Muscle of back (tissue), 11 donors: ENCODE results near the gene PEMT. TPM values are rescaled to one million over a fixed set of nuclear protein-coding genes. Genes with fewer than 3 reads are reported as not detected.
"Not testable (repeated sequence)": the region's sequence is repeated elsewhere in the genome, so short reads cannot be mapped to it uniquely, and the experiment has no call there.

Source experiments
- DNase-seq, 3 donors: peaks; one replicate each; pipeline versions ENCODE4 v3.0.0 to v3.0.0-alpha.2; 2013
- polyA plus RNA-seq, 10 donors: library from polyadenylated mRNA; unstranded; fragments of 120-200 nt; gene quantifications; one replicate each; pipeline ENCODE4 v1.2.1, GENCODE V29; 2013; ENCODE audit not compliant: insufficient read length in 10 of 10

PEMT gene
- polyA plus RNA-seq, 10 donors = 17.6 to 24.8 (median 22.5) TPM

- no peak for DNase-seq
These were observed 99.9 kb downstream of the PEMT start for GRCh38 chr17:17491546-17491988.

DNA sequence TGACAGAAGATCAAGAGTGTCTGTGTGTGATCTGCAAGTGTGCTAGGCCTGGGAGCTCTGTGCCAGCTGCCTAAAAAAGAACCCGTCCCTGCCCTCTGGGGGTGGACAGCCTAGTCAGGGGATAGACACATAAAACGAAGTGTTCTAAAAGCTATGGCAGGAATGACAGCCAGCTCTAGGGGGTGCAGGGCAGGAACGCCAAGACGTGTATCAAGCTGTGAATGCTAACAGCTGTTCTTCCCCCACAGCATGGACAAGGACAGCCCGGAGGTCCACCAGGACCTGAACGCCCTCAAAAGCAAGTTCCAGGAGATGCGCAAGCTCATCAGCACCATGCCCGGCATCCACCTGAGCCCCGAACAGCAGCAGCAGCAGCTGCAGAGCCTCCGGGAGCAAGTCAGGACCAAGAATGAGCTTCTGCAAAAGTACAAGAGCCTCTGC, 100.5 kb downstream of the PEMT start:
- DNase-seq = no peak

DNA sequence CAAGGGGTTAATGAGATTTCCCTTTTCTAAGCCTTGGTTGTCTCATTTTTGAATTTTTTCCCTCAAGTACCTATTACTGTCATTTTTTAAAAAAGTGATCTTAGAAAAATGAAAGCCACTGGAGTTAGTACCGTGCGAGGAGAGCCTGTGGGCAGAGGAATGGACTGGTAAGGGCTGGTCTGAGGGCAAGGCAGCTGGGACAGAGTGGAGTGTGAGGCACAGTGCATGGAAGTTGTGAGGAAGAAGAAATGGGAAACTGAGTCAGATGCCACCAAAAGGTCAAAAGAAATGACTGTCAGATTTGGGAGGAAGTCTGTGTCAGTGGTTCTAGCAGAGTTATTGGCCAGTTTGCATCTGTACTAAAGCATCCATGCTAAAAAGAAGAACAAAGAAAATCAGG, 103.5 kb downstream of the PEMT start:
- DNase-seq = no peak

DNA sequence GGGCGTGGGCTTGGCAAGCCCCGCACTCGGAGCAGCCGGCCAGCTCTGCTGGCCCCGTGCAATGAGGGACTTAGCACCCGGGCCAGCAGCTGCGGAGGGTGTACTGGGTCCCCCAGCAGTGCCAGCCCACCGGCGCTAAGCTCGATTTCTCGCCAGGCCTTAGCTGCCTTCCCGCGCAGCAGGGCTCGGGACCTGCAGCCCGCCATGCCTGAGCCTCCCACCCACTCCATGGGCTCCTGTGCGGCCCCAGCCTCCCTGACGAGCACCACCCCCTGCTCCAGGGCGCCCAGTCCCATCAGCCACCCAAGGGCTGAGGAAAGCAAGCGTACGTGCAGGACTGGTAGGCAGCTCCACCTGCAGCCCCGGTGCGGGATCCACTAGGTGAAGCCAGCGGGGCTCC, 105.1 kb downstream of the PEMT start:
- not testable (repeated sequence) for DNase-seq

DNA sequence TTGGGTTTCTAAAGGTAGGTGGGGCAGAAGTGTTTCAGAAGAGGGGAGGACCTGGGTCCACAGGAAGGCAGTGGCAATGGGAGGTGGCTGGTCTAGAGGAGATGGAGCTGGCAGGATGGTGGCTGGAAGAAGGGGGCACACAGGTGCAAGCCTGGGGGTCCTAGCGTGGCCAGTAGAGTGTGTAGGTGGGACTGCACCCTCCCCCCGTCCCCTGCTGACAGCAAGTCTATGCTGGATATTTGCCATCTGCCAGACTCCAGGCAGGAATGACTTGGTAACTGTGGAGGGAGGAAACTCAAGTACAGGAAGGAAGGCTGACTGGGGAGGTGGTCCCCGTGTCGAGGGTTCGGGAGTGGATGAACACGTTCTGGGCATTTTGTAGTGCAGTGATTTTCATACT, 106.1 kb downstream of the PEMT start:
- no peak for DNase-seq

DNA sequence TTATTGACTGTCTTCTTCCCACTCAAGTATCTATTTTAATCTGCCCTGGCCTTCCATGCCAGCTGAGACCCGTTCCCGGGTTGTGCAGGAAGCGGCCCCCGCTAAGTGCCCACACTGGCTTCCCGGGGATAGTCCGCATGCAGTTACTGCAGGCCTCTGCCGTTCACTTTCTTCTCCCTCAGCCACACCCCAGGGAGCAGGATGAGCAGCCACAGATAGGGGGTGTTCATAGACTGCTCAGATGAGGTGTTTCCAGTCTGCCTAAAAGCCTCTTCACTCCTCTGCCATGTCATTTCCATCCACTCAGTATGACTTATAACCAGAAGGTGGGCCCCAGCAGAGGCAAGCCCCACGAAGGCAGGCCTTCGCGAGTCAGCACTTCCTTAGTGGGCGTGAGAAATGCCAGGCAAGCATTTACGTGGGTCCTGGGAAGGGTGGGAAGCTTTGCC, 107.0 kb downstream of the PEMT start:
- no peak for DNase-seq

GRCh38 chr17:17481860-17482259, 109.6 kb downstream of the PEMT start:
- no peak for DNase-seq

DNA sequence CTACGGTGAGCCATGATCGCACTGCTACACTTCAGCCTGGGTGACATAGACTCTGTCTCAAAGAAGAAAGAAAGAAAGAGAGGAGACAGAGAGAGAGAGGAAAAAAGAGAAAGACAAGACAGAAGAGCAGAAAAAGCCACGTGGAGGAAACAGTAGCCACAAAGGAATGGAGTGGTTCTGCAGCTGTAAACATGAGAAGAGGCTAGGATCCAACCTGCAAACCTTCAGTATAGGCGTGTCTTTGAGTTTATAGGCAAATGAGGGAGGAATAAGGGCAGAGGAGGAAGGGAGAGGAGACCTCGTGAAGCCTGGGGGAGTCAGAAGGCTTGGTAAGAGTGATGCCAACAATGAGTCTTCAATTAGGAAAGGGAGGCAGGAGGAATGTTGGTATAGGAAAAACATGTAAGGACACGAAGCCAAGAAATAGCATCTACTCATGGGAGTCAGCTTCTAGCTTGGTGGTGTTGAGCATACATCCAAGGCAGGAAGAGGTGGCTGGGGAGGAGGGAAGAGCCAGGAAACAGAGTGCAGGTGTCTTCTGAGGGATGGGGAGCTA, 110.8 kb downstream of the PEMT start:
- DNase-seq = no peak

DNA sequence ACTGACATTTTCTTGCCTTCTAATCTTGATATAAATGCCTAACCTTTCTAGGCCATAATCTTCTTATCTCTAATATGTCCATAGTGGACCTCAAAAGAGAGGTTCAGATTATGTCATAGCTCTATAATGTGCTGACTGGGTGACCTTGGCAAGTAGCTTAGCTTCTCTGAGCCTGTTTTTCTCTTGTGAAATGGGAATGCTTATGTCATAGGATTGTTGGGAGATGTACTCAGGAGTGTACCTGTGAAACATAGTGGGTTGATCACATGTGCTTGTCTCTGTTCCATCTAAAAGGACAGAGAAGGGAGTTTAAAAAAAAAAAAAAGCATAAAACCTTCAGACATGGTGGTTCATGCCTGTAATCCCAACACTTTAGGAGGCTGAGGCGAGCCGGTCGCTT, 112.3 kb downstream of the PEMT start:
- no peak for DNase-seq

- peak; percentile 92 to 97 (median 97) for DNase-seq
These were observed 114.5 kb downstream of the PEMT start, which contains the start of gene MED9 for GRCh38 chr17:17476865-17477467. MED9 (plus strand) TSS chr17:17477000; CDS start chr17:17477042, 42 bp downstream.

DNA sequence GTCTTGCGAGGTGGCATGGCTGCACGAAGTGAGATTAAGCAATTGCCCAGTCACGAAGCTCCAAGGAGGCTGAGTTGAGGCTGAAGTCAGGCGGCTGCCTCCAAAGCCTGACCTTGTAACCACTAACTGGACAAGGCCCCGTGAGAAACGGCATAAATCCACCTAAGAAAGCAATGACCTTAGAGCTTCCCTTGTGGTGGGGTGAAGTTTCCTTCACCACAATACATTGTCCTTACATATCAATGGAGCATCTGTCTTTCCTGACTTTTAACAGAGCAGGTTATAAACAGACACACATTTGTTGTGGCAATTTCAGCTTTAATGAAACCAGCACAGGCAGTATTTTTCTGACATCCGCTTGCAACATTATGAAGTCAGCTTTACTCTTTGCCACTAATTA, 117.2 kb downstream of the PEMT start:
- DNase-seq = no peak

DNA sequence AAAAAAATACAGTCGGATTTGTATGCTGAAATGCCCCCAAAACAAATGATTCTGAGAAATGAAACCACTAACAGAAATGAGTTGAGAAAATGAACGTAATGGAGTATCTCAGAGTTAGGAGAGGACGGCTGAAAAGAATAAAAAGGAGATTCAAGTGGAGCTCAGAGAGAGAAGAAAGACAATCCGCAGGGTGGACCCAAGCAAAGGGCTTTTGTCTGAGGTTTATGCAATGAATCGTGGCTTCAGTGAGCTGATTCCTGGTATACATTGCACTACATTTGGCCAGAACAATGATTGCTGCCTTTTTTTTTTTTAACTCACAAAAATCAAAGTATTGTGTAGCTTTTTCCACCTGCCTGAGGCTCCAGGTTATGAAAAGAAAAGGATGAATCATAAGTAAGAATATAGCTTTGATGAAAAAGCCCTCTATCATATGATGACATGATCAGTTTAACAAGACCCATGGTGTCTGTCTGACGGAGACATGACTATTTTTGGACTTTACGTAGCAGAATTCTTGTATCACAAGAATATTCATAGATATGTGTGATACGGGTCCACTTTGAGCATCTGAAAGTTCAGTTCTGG, 119.1 kb downstream of the PEMT start:
- DNase-seq = no peak

- DNase-seq = no peak
These were observed 121.5 kb downstream of the PEMT start for GRCh38 chr17:17469996-17470395.

- DNase-seq = no peak
These were observed 122.2 kb downstream of the PEMT start for GRCh38 chr17:17469358-17469757.

GRCh38 chr17:17468217-17469010, 123.1 kb downstream of the PEMT start:
- DNase-seq = no peak

GRCh38 chr17:17467720-17468119, 123.8 kb downstream of the PEMT start:
- no peak for DNase-seq

DNA sequence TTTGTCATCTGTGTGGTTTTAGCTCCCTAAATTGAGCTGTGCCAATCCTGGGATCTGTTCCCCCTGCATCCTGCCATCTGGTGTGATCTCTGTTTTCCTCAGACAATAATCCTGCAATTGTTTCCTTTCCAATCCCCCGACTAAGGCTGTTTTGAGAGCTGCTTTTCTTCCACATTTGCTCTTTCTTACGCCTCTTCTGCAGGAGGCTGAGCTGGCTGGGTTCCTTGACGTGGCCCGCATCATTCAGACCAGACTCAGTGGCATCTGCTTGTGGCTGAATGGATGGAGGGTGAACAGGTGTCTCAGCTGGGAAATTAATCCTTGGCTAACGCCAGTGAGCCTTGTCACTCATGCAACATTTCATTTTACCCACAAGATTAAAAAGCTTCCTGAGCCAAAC, 124.5 kb downstream of the PEMT start:
- DNase-seq = peak in 1 of 3 donors; percentile 10

GRCh38 chr17:17466511-17466910, 125.0 kb downstream of the PEMT start:
- DNase-seq = no peak

- DNase-seq = not testable (repeated sequence)
These were observed 125.6 kb downstream of the PEMT start for GRCh38 chr17:17465878-17466277.

DNA sequence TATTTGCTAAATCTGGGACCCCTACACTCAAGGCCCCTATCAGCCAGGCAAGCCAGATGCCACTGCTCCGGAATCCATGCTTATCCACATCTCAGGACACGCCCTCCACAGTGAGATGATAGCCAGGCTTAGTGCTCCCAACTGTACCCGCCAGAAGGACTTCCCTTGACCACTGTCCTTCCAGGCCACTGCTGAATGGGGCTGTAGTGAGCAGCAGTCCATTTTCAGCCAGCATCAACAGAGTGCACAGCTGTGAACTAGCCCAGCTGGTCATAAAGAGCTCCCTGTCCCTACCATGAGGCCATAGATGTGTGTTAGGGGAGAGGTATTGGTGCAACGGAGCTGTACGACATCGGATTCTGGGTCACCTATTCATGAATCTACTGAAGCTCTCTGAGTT, 127.7 kb downstream of the PEMT start:
- no peak for DNase-seq

GRCh38 chr17:17462048-17462824, 129.3 kb downstream of the PEMT start:
- no peak for DNase-seq

GRCh38 chr17:17460038-17460437, 131.5 kb downstream of the PEMT start:
- no peak for DNase-seq
